H1 (cell line): ENCODE measurements around the gene ZNF521. TPM values are rescaled to one million over a fixed set of nuclear protein-coding genes. Genes with fewer than 3 reads are reported as not detected.

Source experiments
- CTCF ChIA-PET: fragments of 300-600 bp; sonication (Branson Sonifier 250); formaldehyde crosslinking; loops from one replicate; lab custom pipeline; 2021; ENCODE audit not compliant: partially characterized antibody; lab: Charles Lee
- POLR2A ChIA-PET: fragments of 300-600 bp; sonication (Branson Sonifier 250); formaldehyde crosslinking; loops from one replicate; lab custom pipeline; 2021; ENCODE audit warnings: inconsistent platforms; ENCODE audit not compliant: partially characterized antibody; lab: Charles Lee
- DNase-seq, 2 experiments: peaks; one replicate each; pipeline versions ENCODE4 v3.0.0 to v3.0.0-alpha.2; 2010 to 2022; ENCODE audit warnings: low spot score in 2 of 2, low read depth in 1 of 2, mixed read lengths in 1 of 2
- FAIRE-seq: peaks from 2 replicates; lab custom pipeline; 2011; peaks lifted over from hg19 to GRCh38; lab: Jason Lieb, UNC
- H2AFZ ChIP-seq: 2 replicates; pipeline ENCODE4 v1.8.1; 2012; ENCODE audit warnings: low read length, inconsistent platforms
- H2AK5ac ChIP-seq: 2 replicates; pipeline ENCODE4 v1.6.1; 2013; ENCODE audit warnings: low read depth, low read length
- H2BK120ac ChIP-seq: replicated peaks from 2 replicates; pipeline ENCODE3; 2013; ENCODE audit warnings: low read depth, low read length, inconsistent platforms
- H2BK12ac ChIP-seq: 2 replicates; pipeline ENCODE4 v1.6.1; 2013; ENCODE audit warnings: low read depth, low read length
- H2BK15ac ChIP-seq: 2 replicates; pipeline ENCODE4 v1.6.1; 2013; ENCODE audit warnings: low read length
- H2BK20ac ChIP-seq: 2 replicates; pipeline ENCODE4 v1.6.1; 2013; ENCODE audit warnings: low read length
- H2BK5ac ChIP-seq: 2 replicates; pipeline ENCODE4 v1.6.1; 2013; ENCODE audit warnings: low read depth, low read length
- H3K14ac ChIP-seq: 2 replicates; pipeline ENCODE4 v1.6.1; 2013; ENCODE audit warnings: inconsistent platforms; ENCODE audit not compliant: insufficient read length
- H3K18ac ChIP-seq: 2 replicates; pipeline ENCODE4 v1.6.1; 2013; ENCODE audit warnings: low read length; ENCODE audit errors: extremely low read depth
- H3K23ac ChIP-seq: 2 replicates; pipeline ENCODE4 v1.6.1; 2013; ENCODE audit warnings: inconsistent platforms; ENCODE audit not compliant: insufficient read length
- H3K23me2 ChIP-seq: 2 replicates; pipeline ENCODE4 v1.6.1; 2013; ENCODE audit warnings: low read depth, low read length
- H3K27ac ChIP-seq: 2 replicates; pipeline ENCODE4 v1.6.1; 2011; ENCODE audit warnings: low read depth, low read length, inconsistent platforms
- H3K27me3 ChIP-seq, 4 experiments: replicated peaks in 1 of 4; 1 replicate in 1 of 4; 2 replicates in 3 of 4; pipeline versions ENCODE4 v1.6.1 to v1.8.1; 2011 to 2013; ENCODE audit warnings: low read length in 3 of 4, mild to moderate bottlenecking in 3 of 4, inconsistent platforms in 2 of 4, mixed read lengths in 2 of 4, moderate library complexity in 1 of 4; ENCODE audit not compliant: control insufficient read depth in 3 of 4, insufficient read depth in 3 of 4; ENCODE audit errors: extremely low read depth in 1 of 4
- H3K36me3 ChIP-seq, 4 experiments: 2 replicates each; pipeline versions ENCODE4 v1.6.1 to v1.8.1; 2011 to 2013; ENCODE audit warnings: mild to moderate bottlenecking in 4 of 4, low read length in 3 of 4, moderate library complexity in 2 of 4, control low read depth in 1 of 4, inconsistent platforms in 1 of 4; ENCODE audit not compliant: insufficient read depth in 4 of 4, control insufficient read depth in 2 of 4
- H3K4ac ChIP-seq: replicated peaks from 2 replicates; pipeline ENCODE3; 2013; ENCODE audit warnings: low read length, low read depth, mixed read lengths, inconsistent platforms; ENCODE audit not compliant: insufficient read length
- H3K4me1 ChIP-seq, 4 experiments: replicated peaks in 1 of 4; 1 replicate in 1 of 4; 2 replicates in 3 of 4; pipeline versions ENCODE4 v1.6.1 to v1.8.1; 2011 to 2013; ENCODE audit warnings: low read length in 3 of 4, inconsistent platforms in 2 of 4, mixed read lengths in 1 of 4; ENCODE audit not compliant: insufficient read depth in 4 of 4, control insufficient read depth in 3 of 4
- H3K4me2 ChIP-seq, 2 experiments: 2 replicates each; pipeline versions ENCODE4 v1.6.1 to v1.8.1; 2011 to 2013; ENCODE audit warnings: low read depth in 2 of 2, low read length in 2 of 2, control low read depth in 1 of 2, inconsistent platforms in 1 of 2, mild to moderate bottlenecking in 1 of 2; ENCODE audit not compliant: insufficient read depth in 1 of 2
- H3K4me3 ChIP-seq, 4 experiments: fragments of 200-600, 300-600 bp in 1 of 4; sonication (generic), shearing (Covaris generic), sonication (Bioruptor Twin) in 1 of 4; 2 replicates each; pipeline versions ENCODE4 v1.5.1 to v1.8.1; 2011 to 2016; ENCODE audit warnings: low read length in 4 of 4, low read depth in 3 of 4, control low read depth in 2 of 4, inconsistent platforms in 2 of 4, mild to moderate bottlenecking in 2 of 4, mixed read lengths in 1 of 4, moderate library complexity in 1 of 4; ENCODE audit not compliant: insufficient read depth in 2 of 4; ENCODE audit errors: extremely low read depth in 1 of 4
- H3K56ac ChIP-seq: replicated peaks from 2 replicates; pipeline ENCODE3; 2013; ENCODE audit warnings: low read depth, mild to moderate bottlenecking, mixed read lengths, low read length, inconsistent platforms; ENCODE audit not compliant: insufficient read length
- H3K79me1 ChIP-seq: 2 replicates; pipeline ENCODE4 v1.6.1; 2013; ENCODE audit warnings: low read depth, low read length, control low read depth
- H3K79me2 ChIP-seq, 2 experiments: 2 replicates each; pipeline versions ENCODE4 v1.6.1 to v1.8.1; 2012 to 2013; ENCODE audit warnings: low read length in 2 of 2, mild to moderate bottlenecking in 2 of 2, inconsistent platforms in 1 of 2; ENCODE audit not compliant: insufficient read depth in 2 of 2, control insufficient read depth in 1 of 2
- H3K9ac ChIP-seq, 4 experiments: replicated peaks in 1 of 4; 1 replicate in 1 of 4; 2 replicates in 3 of 4; pipeline versions ENCODE4 v1.6.1 to v1.8.1; 2011 to 2013; ENCODE audit warnings: low read depth in 3 of 4, low read length in 3 of 4, control low read depth in 2 of 4, mild to moderate bottlenecking in 2 of 4, moderate library complexity in 2 of 4, inconsistent platforms in 1 of 4; ENCODE audit errors: extremely low read depth in 1 of 4
- H3K9me3 ChIP-seq, 2 experiments: 2 replicates each; pipeline versions ENCODE4 v1.6.1 to v1.8.1; 2012 to 2013; ENCODE audit warnings: mild to moderate bottlenecking in 2 of 2, moderate library complexity in 2 of 2, control low read depth in 1 of 2, inconsistent platforms in 1 of 2, low read depth in 1 of 2, low read length in 1 of 2, mixed read lengths in 1 of 2; ENCODE audit not compliant: insufficient read depth in 2 of 2
- H4K20me1 ChIP-seq, 2 experiments: replicated peaks in 1 of 2; 2 replicates each; pipeline versions ENCODE3 to v1.8.1; 2011 to 2013; ENCODE audit warnings: inconsistent platforms in 2 of 2, low read length in 2 of 2, mild to moderate bottlenecking in 1 of 2; ENCODE audit not compliant: insufficient read depth in 2 of 2, control insufficient read depth in 1 of 2
- H4K5ac ChIP-seq: 2 replicates; pipeline ENCODE4 v1.6.1; 2013; ENCODE audit warnings: low read length, low read depth, mixed read lengths, inconsistent platforms; ENCODE audit not compliant: insufficient read length
- H4K8ac ChIP-seq: 2 replicates; pipeline ENCODE4 v1.8.0; 2013; ENCODE audit warnings: mild to moderate bottlenecking, moderate library complexity, low read length, inconsistent platforms; ENCODE audit not compliant: insufficient read depth; ENCODE audit errors: extremely low read depth
- H4K91ac ChIP-seq: replicated peaks from 2 replicates; pipeline ENCODE3; 2013; ENCODE audit warnings: low read length, mixed read lengths, inconsistent platforms; ENCODE audit not compliant: insufficient read length
- BACH1 ChIP-seq: IDR thresholded peaks from 2 replicates; pipeline ENCODE4 v1.6.1; 2012; ENCODE audit warnings: low read length, improper control_type of control experiment
- BCL11A ChIP-seq, 2 experiments: IDR thresholded peaks; one replicate each; pipeline ENCODE4 v1.6.1; 2011; ENCODE audit warnings: low read depth in 2 of 2, low read length in 2 of 2, mild to moderate bottlenecking in 2 of 2
- CBX5 ChIP-seq: fragments of 300-800, 300-1000 bp; sonication (generic); IDR thresholded peaks from 2 replicates; pipeline ENCODE4 v1.7.1; 2016; ENCODE audit warnings: antibody characterized with exemption, low read length, low read depth
- CREB1 ChIP-seq: IDR thresholded peaks from 2 replicates; pipeline ENCODE4 v1.6.1; 2012; ENCODE audit warnings: inconsistent platforms
- EP300 ChIP-seq, 2 experiments: IDR thresholded peaks; 1 replicate in 1 of 2; 2 replicates in 1 of 2; pipeline ENCODE4 v1.6.1; 2011 to 2012; ENCODE audit warnings: low read depth in 2 of 2, low read length in 2 of 2, mild to moderate bottlenecking in 2 of 2, borderline replicate concordance in 1 of 2, inconsistent platforms in 1 of 2, moderate library complexity in 1 of 2
- EZH2 ChIP-seq: fragments of 200-600 bp; sonication (generic); IDR thresholded peaks from 2 replicates; pipeline ENCODE4 v1.7.1; 2012; ENCODE audit warnings: low read depth, mild to moderate bottlenecking, moderate library complexity, low read length, inconsistent platforms; ENCODE audit not compliant: severe bottlenecking
- JUN ChIP-seq: IDR thresholded peaks from 2 replicates; pipeline ENCODE4 v1.6.1; 2011; ENCODE audit warnings: low read depth, mild to moderate bottlenecking, improper control_type of control experiment, low read length
- KDM1A ChIP-seq: fragments of 200-600, 300-600 bp; sonication (generic); IDR thresholded peaks from 2 replicates; pipeline ENCODE4 v1.7.1; 2016; ENCODE audit warnings: mild to moderate bottlenecking, low read length, borderline replicate concordance
- KDM4A ChIP-seq: IDR thresholded peaks from one replicate; pipeline ENCODE4 v1.7.1; 2012; ENCODE audit warnings: low read depth, mild to moderate bottlenecking, moderate library complexity, low read length, inconsistent platforms; ENCODE audit not compliant: severe bottlenecking
- NANOG ChIP-seq: IDR thresholded peaks from 2 replicates; pipeline ENCODE4 v1.6.1; 2011; ENCODE audit warnings: low read length, low read depth, mild to moderate bottlenecking, inconsistent platforms; ENCODE audit not compliant: insufficient read depth, poor library complexity, severe bottlenecking
- POU5F1 ChIP-seq: IDR thresholded peaks from 2 replicates; pipeline ENCODE4 v1.6.1; 2011; ENCODE audit warnings: low read depth, mild to moderate bottlenecking, low read length, moderate library complexity
- RXRA ChIP-seq: IDR thresholded peaks from 2 replicates; pipeline ENCODE4 v1.6.1; 2011; ENCODE audit warnings: low read depth, mild to moderate bottlenecking, low read length, moderate library complexity; ENCODE audit not compliant: insufficient read depth
- SP1 ChIP-seq: IDR thresholded peaks from 2 replicates; pipeline ENCODE4 v1.6.1; 2011; ENCODE audit warnings: low read depth, low read length
- TBP ChIP-seq: IDR thresholded peaks from 2 replicates; pipeline ENCODE4 v1.6.1; 2011; ENCODE audit warnings: low read depth, low read length, improper control_type of control experiment
- WGBS, 2 experiments: shearing (Covaris generic) in 1 of 2; methylation state at CpG; one replicate each; pipeline versions ENCODE4 v1.1.6 to v1.1.7; 2013 to 2015; ENCODE audit warnings: low lambda C conversion rate in 2 of 2, mixed read lengths in 2 of 2, inconsistent platforms in 1 of 2, low coverage in 1 of 2, missing lambda C conversion rate in 1 of 2; ENCODE audit not compliant: insufficient replicate concordance in 2 of 2, insufficient coverage in 1 of 2, insufficient read length in 1 of 2; ENCODE audit errors: extremely low coverage in 1 of 2, missing lambda C conversion rate in 1 of 2; 5-methylcytosine and 5-hydroxymethylcytosine counted together
- polyA plus RNA-seq, 7 experiments: library from polyadenylated mRNA; depleted of rRNA in 3 of 7; stranded (reverse) in 5 of 7; unstranded in 2 of 7; fragments of >200 nt in 5 of 7; fragments of 200-250 nt in 2 of 7; gene quantifications; 1 replicate in 5 of 7; 2 replicates in 1 of 7; 4 replicates in 1 of 7; pipeline versions ENCODE4 v1.2.1 to v1.2.3, GENCODE V29; 2011 to 2013; ENCODE audit warnings: missing spikeins in 2 of 7, mixed read lengths in 2 of 7
- total RNA-seq: library from RNA; stranded (reverse); fragmentation: NEBNext Ultra II Directional; extraction: Animal tissue kit (Norgen Biotek cat#: 25700); gene quantifications from 2 replicates; pipeline ENCODE4 v1.2.1, GENCODE V29; 2021

ZNF521 gene
- total and polyA plus RNA-seq, 2 of the 8 experiments (the other 6 are each of a cell fraction or from before 2014, with no cell fraction given) = 9.5 to 15.8 TPM

DNA sequence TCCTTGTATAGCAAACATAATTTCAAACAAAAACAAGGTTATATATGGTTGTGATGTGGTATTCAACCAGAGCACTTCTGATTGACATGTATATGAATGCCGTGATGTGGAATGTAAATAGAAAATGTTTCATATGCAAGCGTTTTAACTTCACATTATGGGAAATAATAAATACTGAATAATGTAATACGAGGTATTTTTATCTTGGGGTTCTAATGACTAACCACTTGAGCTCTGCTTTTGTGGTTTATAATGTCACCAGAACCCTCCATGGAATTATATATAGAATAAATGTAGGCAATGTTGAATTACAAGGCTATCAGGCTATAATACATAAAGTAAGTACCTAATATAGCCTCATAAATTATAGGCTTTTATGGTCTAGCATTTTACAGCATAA lies 72.4 kb downstream of the ZNF521 start:
- H3K23ac ChIP-seq = no peak overlapping the region
- H3K4me2 ChIP-seq = no peak overlapping the region
- DNase-seq (no peak), FAIRE-seq (no peak)
- 88% methylated on average over 3 of the region's 3 CpGs; no CpG with 5 or more reads in 1 of the 2 experiments for WGBS, 2 experiments
- no peak overlapping the region for H3K18ac ChIP-seq
- H3K79me1 ChIP-seq = no peaks in the 10 kb centered on the region
- no peak overlapping the region for H3K4ac ChIP-seq
- no peaks in the 10 kb centered on the region for H3K36me3 ChIP-seq
- no peak overlapping the region for H2BK5ac ChIP-seq
- H3K14ac ChIP-seq = no peak overlapping the region
- no peak overlapping the region for H3K9ac ChIP-seq
- no peak overlapping the region for H2BK120ac ChIP-seq
- H4K20me1 ChIP-seq = no peaks in the 10 kb centered on the region
- no peaks in the 10 kb centered on the region for H3K79me2 ChIP-seq
- CTCF ChIA-PET = interaction anchor here (1.0 kb wide), 1 partner anchor 402 kb away, joined by 3 read pairs; no protein-coding TSS in a partner anchor
- no peaks in the 10 kb centered on the region for H3K27me3 ChIP-seq
- no peak overlapping the region for H4K5ac ChIP-seq
- POLR2A ChIA-PET = no interaction called here
- no peak overlapping the region for H2AK5ac ChIP-seq
- H3K23me2 ChIP-seq = no peaks in the 10 kb centered on the region
- H3K4me1 ChIP-seq = peaks cover 7 to 21% (median 14%) of the 10 kb centered on the region in 4 experiments; a peak in 6 of 7 replicates
- no peak overlapping the region for H2AFZ ChIP-seq
- H3K56ac ChIP-seq = no peak overlapping the region
- H2BK20ac ChIP-seq = no peak overlapping the region
- H3K9me3 ChIP-seq = no peaks in the 10 kb centered on the region
- TF ChIP-seq EP300 (IDR thresholded peaks at IDR 0.05; ENCODE audit: borderline replicate concordance in 1 of 2, low read depth in 2 of 2, low read length in 2 of 2) (no peak), BACH1 (no peak), JUN (no peak), BCL11A (IDR thresholded peaks at IDR 0.05; ENCODE audit: low read depth in 2 of 2, low read length in 2 of 2) (no peak), EZH2 (no peak), CBX5 (no peak), SP1 (no peak), POU5F1 (no peak), KDM4A (no peak), NANOG (no peak), RXRA (no peak), TBP (no peak), CREB1 (no peak), KDM1A (no peak)
- H4K91ac ChIP-seq = no peak overlapping the region
- no peak overlapping the region for H3K4me3 ChIP-seq
- H3K27ac ChIP-seq = no peak overlapping the region
- H2BK12ac ChIP-seq = no peak overlapping the region
- no peak overlapping the region for H4K8ac ChIP-seq
- H2BK15ac ChIP-seq = no peak overlapping the region
